Stimulated activated naive CD4-positive, alpha-beta T cell treated with Interleukin-2 at 50 U/mL for 16 hours (primary cell): ENCODE measurements around the gene CLDN24.

Experiments used
- DNase-seq: peaks from one replicate; lab custom pipeline; 2025; lab: John Stamatoyannopoulos, UW

Gene CLDN24

GRCh38 chr4:183322326-183322725 is at the start of gene CLDN24:
CLDN24 (minus strand) TSS chr4:183322426; CDS start chr4:183322426, 0 bp downstream.
- no peak for DNase-seq

- DNase-seq = no peak
Observed at GRCh38 chr4:183370786-183371185, 48.6 kb upstream of the CLDN24 start.

- DNase-seq = no peak
Observed at GRCh38 chr4:183369073-183369472, 46.8 kb upstream of the CLDN24 start.

GRCh38 chr4:183366206-183366835 is 44.1 kb upstream of the CLDN24 start:
- no peak for DNase-seq

GRCh38 chr4:183364025-183364424 is 41.8 kb upstream of the CLDN24 start:
- DNase-seq = no peak

GRCh38 chr4:183362916-183363542 is 40.8 kb upstream of the CLDN24 start:
- DNase-seq = no peak

- DNase-seq = no peak
Observed at GRCh38 chr4:183362036-183362435, 39.8 kb upstream of the CLDN24 start.

GRCh38 chr4:183360161-183360919 is 38.1 kb upstream of the CLDN24 start:
- no peak for DNase-seq

- DNase-seq = no peak
Observed at GRCh38 chr4:183358215-183358755, 36.1 kb upstream of the CLDN24 start.

GRCh38 chr4:183356931-183357675 is 34.9 kb upstream of the CLDN24 start:
- no peak for DNase-seq

- no peak for DNase-seq
Observed at GRCh38 chr4:183356173-183356830, 34.1 kb upstream of the CLDN24 start.

- no peak for DNase-seq
Observed at GRCh38 chr4:183355405-183355804, 33.2 kb upstream of the CLDN24 start.

GRCh38 chr4:183354219-183354618 is 32.0 kb upstream of the CLDN24 start:
- no peak for DNase-seq

- no peak for DNase-seq
Observed at GRCh38 chr4:183353557-183353956, 31.3 kb upstream of the CLDN24 start.

GRCh38 chr4:183352546-183352945 is 30.3 kb upstream of the CLDN24 start:
- DNase-seq = no peak

GRCh38 chr4:183350317-183351071 is 28.3 kb upstream of the CLDN24 start:
- no peak for DNase-seq

GRCh38 chr4:183349673-183350072 is 27.4 kb upstream of the CLDN24 start:
- DNase-seq = no peak

- DNase-seq = peak; percentile 24
Observed at GRCh38 chr4:183348706-183349659, 26.8 kb upstream of the CLDN24 start.

- no peak for DNase-seq
Observed at GRCh38 chr4:183348136-183348535, 25.9 kb upstream of the CLDN24 start.

- DNase-seq = no peak
Observed at GRCh38 chr4:183347566-183347965, 25.3 kb upstream of the CLDN24 start.
